HEK293 (cell line): ENCODE measurements around the gene ASPHD1.

ENCODE experiments used
- CTCF ChIA-PET: fragments of 350-600 bp; formaldehyde crosslinking; extraction: SDS; loops from one replicate; lab custom pipeline; 2021; ENCODE audit warnings: antibody characterized with exemption; lab: Yijun Ruan, JAX
- POLR2A ChIA-PET: fragments of 300-600 bp; formaldehyde crosslinking; extraction: SDS; loops from one replicate; lab custom pipeline; 2020; ENCODE audit warnings: antibody characterized with exemption, inconsistent platforms; lab: Yijun Ruan, JAX
- H3K27ac ChIP-seq: fragments of 200-500 bp; sonication (Bioruptor generic); 2 replicates; pipeline ENCODE4 v1.5.1; 2014; ENCODE audit warnings: low read depth, low read length, control low read depth, inconsistent platforms; ENCODE audit errors: extremely low read depth
- H3K36me3 ChIP-seq, 2 experiments: fragments of 200-500 bp in 1 of 2; sonication (Bioruptor generic) in 1 of 2; 1 replicate in 1 of 2; 2 replicates in 1 of 2; pipeline ENCODE4 v1.5.1; 2014 to 2017; ENCODE audit warnings: inconsistent platforms in 2 of 2, low read length in 2 of 2; ENCODE audit not compliant: control insufficient read depth in 2 of 2, insufficient read depth in 1 of 2
- H3K4me1 ChIP-seq: fragments of 200-500 bp; sonication (Bioruptor generic); 2 replicates; pipeline ENCODE4 v1.5.1; 2014; ENCODE audit warnings: mild to moderate bottlenecking, low read length, inconsistent platforms; ENCODE audit not compliant: control insufficient read depth, insufficient read depth
- H3K4me3 ChIP-seq: 2 replicates; pipeline ENCODE4 v1.5.1; 2011; ENCODE audit warnings: low read depth, mild to moderate bottlenecking, control low read depth, low read length, moderate library complexity
- H3K9me3 ChIP-seq: fragments of 200-500 bp; sonication (Bioruptor generic); 2 replicates; pipeline ENCODE4 v1.5.1; 2014; ENCODE audit warnings: low read depth, low read length, inconsistent platforms; ENCODE audit not compliant: control insufficient read depth, insufficient read depth
- BCL11A ChIP-seq: fragments of 450-650 bp; formaldehyde crosslinking; IDR thresholded peaks from 2 replicates; pipeline ENCODE4 v1.5.1; 2016; ENCODE audit warnings: low read depth, missing biosample characterization, missing genetic modification characterization
- HOXC10 ChIP-seq: sonication (generic); formaldehyde crosslinking; IDR thresholded peaks from 2 replicates; pipeline ENCODE4 v1.8.1; 2023; ENCODE audit warnings: mild to moderate bottlenecking, missing genetic modification reagents
- HOXD13 ChIP-seq: sonication (generic); formaldehyde crosslinking; IDR thresholded peaks from 2 replicates; pipeline ENCODE4 v1.8.0; 2022; ENCODE audit warnings: missing genetic modification reagents, borderline replicate concordance
- SP7 ChIP-seq: fragments of 450-650 bp; formaldehyde crosslinking; IDR thresholded peaks from 2 replicates; pipeline ENCODE4 v1.5.1; 2016; ENCODE audit warnings: missing biosample characterization, missing genetic modification characterization
- WT1 ChIP-seq: fragments of 450-650 bp; formaldehyde crosslinking; IDR thresholded peaks from 2 replicates; pipeline ENCODE4 v1.5.1; 2016; ENCODE audit warnings: missing biosample characterization, missing genetic modification characterization
- ZNF112 ChIP-seq: fragments of 450-650 bp; formaldehyde crosslinking; IDR thresholded peaks from 2 replicates; pipeline ENCODE4 v1.5.0; 2017; ENCODE audit warnings: missing biosample characterization, missing genetic modification characterization
- ZNF23 ChIP-seq: fragments of 450-650 bp; formaldehyde crosslinking; IDR thresholded peaks from 2 replicates; pipeline ENCODE4 v1.5.1; 2016; ENCODE audit warnings: missing biosample characterization, missing genetic modification characterization, borderline replicate concordance
- ZNF24 ChIP-seq: fragments of 450-650 bp; formaldehyde crosslinking; IDR thresholded peaks from 2 replicates; pipeline ENCODE4 v1.5.1; 2016; ENCODE audit warnings: missing biosample characterization, missing genetic modification characterization
- ZNF416 ChIP-seq: fragments of 450-650 bp; formaldehyde crosslinking; IDR thresholded peaks from 2 replicates; pipeline ENCODE4 v1.5.1; 2016; ENCODE audit warnings: missing biosample characterization, missing genetic modification characterization
- ZNF426 ChIP-seq: fragments of 450-650 bp; formaldehyde crosslinking; IDR thresholded peaks from 2 replicates; pipeline ENCODE4 v1.5.1; 2017; ENCODE audit warnings: missing biosample characterization, missing genetic modification characterization, mild to moderate bottlenecking, inconsistent platforms, moderate library complexity
- ZNF521 ChIP-seq: fragments of 450-650 bp; formaldehyde crosslinking; IDR thresholded peaks from 2 replicates; pipeline ENCODE4 v1.5.1; 2017; ENCODE audit warnings: missing biosample characterization, mild to moderate bottlenecking, missing genetic modification characterization
- ZNF548 ChIP-seq: fragments of 450-650 bp; formaldehyde crosslinking; IDR thresholded peaks from 2 replicates; pipeline ENCODE4 v1.5.1; 2016; ENCODE audit warnings: missing biosample characterization, missing genetic modification characterization
- ZNF561 ChIP-seq: fragments of 450-650 bp; IDR thresholded peaks from 2 replicates; pipeline ENCODE4 v1.5.1; 2018; ENCODE audit warnings: missing biosample characterization, missing genetic modification characterization, borderline replicate concordance
- ZNF624 ChIP-seq: fragments of 450-650 bp; formaldehyde crosslinking; IDR thresholded peaks from 2 replicates; pipeline ENCODE4 v1.5.1; 2017; ENCODE audit warnings: missing biosample characterization, missing genetic modification characterization
- ZNF629 ChIP-seq: fragments of 450-650 bp; formaldehyde crosslinking; IDR thresholded peaks from 2 replicates; pipeline ENCODE4 v1.5.1; 2017; ENCODE audit warnings: missing biosample characterization, missing genetic modification characterization
- ZNF830 ChIP-seq: fragments of 450-650 bp; IDR thresholded peaks from 2 replicates; pipeline ENCODE4 v1.5.0; 2018; ENCODE audit warnings: missing biosample characterization, missing genetic modification characterization, low read depth, mild to moderate bottlenecking, moderate library complexity
- TF ChIP-seq, protein P1 (sequence below): fragments of 450-650 bp; formaldehyde crosslinking; IDR thresholded peaks from 2 replicates; pipeline ENCODE4 v1.5.1; 2016; ENCODE audit warnings: missing biosample characterization, missing genetic modification characterization, low read depth
- TF ChIP-seq, protein P2 (sequence below): fragments of 450-650 bp; formaldehyde crosslinking; IDR thresholded peaks from 2 replicates; pipeline ENCODE4 v1.5.1; 2016; ENCODE audit warnings: missing biosample characterization, missing genetic modification characterization
- TF ChIP-seq, protein P3 (sequence below): fragments of 450-650 bp; formaldehyde crosslinking; IDR thresholded peaks from 2 replicates; pipeline ENCODE4 v1.5.1; 2016; ENCODE audit warnings: missing biosample characterization, missing genetic modification characterization
- TF ChIP-seq, protein P4 (sequence below): fragments of 450-650 bp; formaldehyde crosslinking; IDR thresholded peaks from 2 replicates; pipeline ENCODE4 v1.5.1; 2016; ENCODE audit warnings: missing biosample characterization, missing genetic modification characterization
- TF ChIP-seq, protein P5 (sequence below): fragments of 450-650 bp; formaldehyde crosslinking; IDR thresholded peaks from 2 replicates; pipeline ENCODE4 v1.5.1; 2016; ENCODE audit warnings: missing biosample characterization, missing genetic modification characterization

ASPHD1 gene

DNA sequence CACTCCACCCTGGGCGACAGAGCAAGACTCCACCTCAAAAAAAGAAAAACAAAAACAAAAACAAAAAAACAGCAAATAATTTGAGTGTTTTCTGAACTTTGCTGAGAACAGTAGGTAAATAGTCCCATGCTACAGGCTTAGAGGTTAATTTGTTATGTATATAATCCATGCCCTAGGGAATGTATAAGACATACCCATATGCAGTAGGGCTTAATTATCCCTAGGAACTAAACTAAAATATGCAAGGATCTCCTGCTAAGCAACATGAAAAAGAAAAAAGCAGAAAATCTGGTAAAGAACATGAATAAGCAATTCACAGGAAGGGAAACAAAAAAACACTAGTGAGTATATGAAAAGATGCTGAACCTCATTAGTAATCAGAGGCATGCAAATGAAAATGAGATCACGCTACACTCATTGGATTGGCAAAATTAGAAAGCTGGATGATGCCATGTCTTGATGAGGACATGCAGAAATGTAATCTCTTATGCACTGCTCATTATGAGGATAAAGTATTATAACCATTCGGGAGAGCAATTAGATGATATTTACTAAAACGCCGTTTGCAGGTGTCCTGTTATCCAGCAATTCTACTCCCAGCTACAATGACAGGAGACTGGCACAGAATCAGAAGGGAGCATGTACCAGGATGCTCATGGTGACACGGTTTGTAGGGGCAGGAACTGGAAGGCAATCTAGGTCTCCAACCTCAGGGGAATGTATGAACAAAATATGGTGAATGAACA is 20.2 kb downstream of the ASPHD1 start:
- TF ChIP-seq BCL11A (no peak), ZNF548 (no peak), HOXD13 (no peak), HOXC10 (CRISPR knock-in tag) (no peak), ZNF23 (tag by site-specific recombination) (no peak), WT1 (no peak)
- TF ChIP-seq, protein P1, sequence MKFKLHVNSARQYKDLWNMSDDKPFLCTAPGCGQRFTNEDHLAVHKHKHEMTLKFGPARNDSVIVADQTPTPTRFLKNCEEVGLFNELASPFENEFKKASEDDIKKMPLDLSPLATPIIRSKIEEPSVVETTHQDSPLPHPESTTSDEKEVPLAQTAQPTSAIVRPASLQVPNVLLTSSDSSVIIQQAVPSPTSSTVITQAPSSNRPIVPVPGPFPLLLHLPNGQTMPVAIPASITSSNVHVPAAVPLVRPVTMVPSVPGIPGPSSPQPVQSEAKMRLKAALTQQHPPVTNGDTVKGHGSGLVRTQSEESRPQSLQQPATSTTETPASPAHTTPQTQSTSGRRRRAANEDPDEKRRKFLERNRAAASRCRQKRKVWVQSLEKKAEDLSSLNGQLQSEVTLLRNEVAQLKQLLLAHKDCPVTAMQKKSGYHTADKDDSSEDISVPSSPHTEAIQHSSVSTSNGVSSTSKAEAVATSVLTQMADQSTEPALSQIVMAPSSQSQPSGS (tag by site-specific recombination) = no peak
- TF ChIP-seq, protein P2, sequence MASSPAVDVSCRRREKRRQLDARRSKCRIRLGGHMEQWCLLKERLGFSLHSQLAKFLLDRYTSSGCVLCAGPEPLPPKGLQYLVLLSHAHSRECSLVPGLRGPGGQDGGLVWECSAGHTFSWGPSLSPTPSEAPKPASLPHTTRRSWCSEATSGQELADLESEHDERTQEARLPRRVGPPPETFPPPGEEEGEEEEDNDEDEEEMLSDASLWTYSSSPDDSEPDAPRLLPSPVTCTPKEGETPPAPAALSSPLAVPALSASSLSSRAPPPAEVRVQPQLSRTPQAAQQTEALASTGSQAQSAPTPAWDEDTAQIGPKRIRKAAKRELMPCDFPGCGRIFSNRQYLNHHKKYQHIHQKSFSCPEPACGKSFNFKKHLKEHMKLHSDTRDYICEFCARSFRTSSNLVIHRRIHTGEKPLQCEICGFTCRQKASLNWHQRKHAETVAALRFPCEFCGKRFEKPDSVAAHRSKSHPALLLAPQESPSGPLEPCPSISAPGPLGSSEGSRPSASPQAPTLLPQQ = no peak
- TF ChIP-seq, protein P3, sequence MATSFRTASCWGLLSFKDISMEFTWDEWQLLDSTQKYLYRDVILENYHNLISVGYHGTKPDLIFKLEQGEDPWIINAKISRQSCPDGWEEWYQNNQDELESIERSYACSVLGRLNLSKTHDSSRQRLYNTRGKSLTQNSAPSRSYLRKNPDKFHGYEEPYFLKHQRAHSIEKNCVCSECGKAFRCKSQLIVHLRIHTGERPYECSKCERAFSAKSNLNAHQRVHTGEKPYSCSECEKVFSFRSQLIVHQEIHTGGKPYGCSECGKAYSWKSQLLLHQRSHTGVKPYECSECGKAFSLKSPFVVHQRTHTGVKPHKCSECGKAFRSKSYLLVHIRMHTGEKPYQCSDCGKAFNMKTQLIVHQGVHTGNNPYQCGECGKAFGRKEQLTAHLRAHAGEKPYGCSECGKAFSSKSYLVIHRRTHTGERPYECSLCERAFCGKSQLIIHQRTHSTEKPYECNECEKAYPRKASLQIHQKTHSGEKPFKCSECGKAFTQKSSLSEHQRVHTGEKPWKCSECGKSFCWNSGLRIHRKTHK (tag by site-specific recombination) = no peak
- peaks cover 4% of the 10 kb centered on the region; the same call in 1 of the 2 replicates for H3K4me1 ChIP-seq
- no peak overlapping the region for H3K4me3 ChIP-seq
- H3K36me3 ChIP-seq = peaks cover 10 to 50% of the 10 kb centered on the region in 2 experiments
- H3K27ac ChIP-seq = no peak overlapping the region
- ChIA-PET CTCF (interaction anchor here (0.6 kb wide), 1 partner anchor 230 kb away, joined by 4 read pairs; no protein-coding TSS in a partner anchor), POLR2A (interaction anchor here (0.6 kb wide), 1 partner anchor 97 kb away, joined by 10 read pairs; no protein-coding TSS in a partner anchor)
- no peaks in the 10 kb centered on the region for H3K9me3 ChIP-seq

DNA sequence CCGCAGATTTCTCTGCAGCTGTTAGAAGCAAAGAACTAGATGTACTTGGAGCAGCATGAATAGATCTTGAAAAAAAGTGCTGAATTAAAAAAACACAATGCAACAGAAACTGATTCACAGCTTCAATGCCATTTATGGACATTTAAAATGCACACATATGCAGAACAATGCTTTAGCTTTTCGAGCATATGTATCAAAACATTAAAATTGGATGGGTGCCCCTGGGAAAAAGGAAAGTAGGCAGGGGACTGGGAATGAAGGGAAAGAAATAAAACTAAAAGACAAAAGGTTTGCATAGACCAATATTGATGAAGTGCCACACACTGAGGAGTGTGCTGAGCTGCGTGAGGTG is 20.7 kb downstream of the ASPHD1 start:
- Histone ChIP-seq H3K4me3 (no peak overlapping the region), H3K27ac (no peak overlapping the region), H3K4me1 (peaks cover 4% of the 10 kb centered on the region; the same call in 1 of the 2 replicates), H3K36me3 (peaks cover 10 to 48% of the 10 kb centered on the region in 2 experiments), H3K9me3 (no peaks in the 10 kb centered on the region)
- no peak for TF ChIP-seq ZNF112
- TF ChIP-seq ZNF830 = no peak
- no peak for TF ChIP-seq ZNF629
- TF ChIP-seq, protein P4, sequence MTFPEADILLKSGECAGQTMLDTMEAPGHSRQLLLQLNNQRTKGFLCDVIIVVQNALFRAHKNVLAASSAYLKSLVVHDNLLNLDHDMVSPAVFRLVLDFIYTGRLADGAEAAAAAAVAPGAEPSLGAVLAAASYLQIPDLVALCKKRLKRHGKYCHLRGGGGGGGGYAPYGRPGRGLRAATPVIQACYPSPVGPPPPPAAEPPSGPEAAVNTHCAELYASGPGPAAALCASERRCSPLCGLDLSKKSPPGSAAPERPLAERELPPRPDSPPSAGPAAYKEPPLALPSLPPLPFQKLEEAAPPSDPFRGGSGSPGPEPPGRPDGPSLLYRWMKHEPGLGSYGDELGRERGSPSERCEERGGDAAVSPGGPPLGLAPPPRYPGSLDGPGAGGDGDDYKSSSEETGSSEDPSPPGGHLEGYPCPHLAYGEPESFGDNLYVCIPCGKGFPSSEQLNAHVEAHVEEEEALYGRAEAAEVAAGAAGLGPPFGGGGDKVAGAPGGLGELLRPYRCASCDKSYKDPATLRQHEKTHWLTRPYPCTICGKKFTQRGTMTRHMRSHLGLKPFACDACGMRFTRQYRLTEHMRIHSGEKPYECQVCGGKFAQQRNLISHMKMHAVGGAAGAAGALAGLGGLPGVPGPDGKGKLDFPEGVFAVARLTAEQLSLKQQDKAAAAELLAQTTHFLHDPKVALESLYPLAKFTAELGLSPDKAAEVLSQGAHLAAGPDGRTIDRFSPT (tag by site-specific recombination) = no peak
- TF ChIP-seq ZNF521 (tag by site-specific recombination) = no peak
- no peak for TF ChIP-seq ZNF561 (tag by site-specific recombination)
- no peak for TF ChIP-seq ZNF416 (tag by site-specific recombination)
- TF ChIP-seq, protein P1 (tag by site-specific recombination) = no peak
- no peak for TF ChIP-seq SP7 (tag by site-specific recombination)
- TF ChIP-seq ZNF24 (tag by site-specific recombination) = no peak
- TF ChIP-seq, protein P5, sequence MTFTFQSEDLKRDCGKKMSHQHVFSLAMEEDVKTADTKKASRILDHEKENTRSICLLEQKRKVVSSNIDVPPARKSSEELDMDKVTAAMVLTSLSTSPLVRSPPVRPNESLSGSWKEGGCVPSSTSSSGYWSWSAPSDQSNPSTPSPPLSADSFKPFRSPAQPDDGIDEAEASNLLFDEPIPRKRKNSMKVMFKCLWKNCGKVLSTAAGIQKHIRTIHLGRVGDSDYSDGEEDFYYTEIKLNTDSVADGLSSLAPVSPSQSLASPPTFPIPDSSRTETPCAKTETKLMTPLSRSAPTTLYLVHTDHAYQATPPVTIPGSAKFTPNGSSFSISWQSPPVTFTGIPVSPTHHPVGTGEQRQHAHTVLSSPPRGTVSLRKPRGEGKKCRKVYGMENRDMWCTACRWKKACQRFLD (tag by site-specific recombination) = no peak
- TF ChIP-seq ZNF426 (tag by site-specific recombination) = no peak
- TF ChIP-seq ZNF624 (tag by site-specific recombination) = no peak
- POLR2A ChIA-PET = interaction anchor here (0.6 kb wide), 1 partner anchor 97 kb away, joined by 10 read pairs; no protein-coding TSS in a partner anchor
- CTCF ChIA-PET = interaction anchor here (0.6 kb wide), 1 partner anchor 230 kb away, joined by 4 read pairs; no protein-coding TSS in a partner anchor
